Ishikawa (cell line): ENCODE results near the gene SLC28A1.

Experiments
- CREB1 ChIP-seq: IDR thresholded peaks from 2 replicates; pipeline ENCODE4 v1.6.1; 2012; ENCODE audit warnings: low read depth
- EGR1 ChIP-seq: IDR thresholded peaks from 2 replicates; pipeline ENCODE4 v1.6.1; 2012
- EP300 ChIP-seq: IDR thresholded peaks from 2 replicates; pipeline ENCODE4 v1.6.1; 2012; ENCODE audit warnings: borderline replicate concordance
- MAX ChIP-seq: IDR thresholded peaks from 2 replicates; pipeline ENCODE4 v1.6.1; 2012
- RAD21 ChIP-seq: IDR thresholded peaks from 2 replicates; pipeline ENCODE4 v1.6.1; 2012; ENCODE audit warnings: low read depth
- REST ChIP-seq: IDR thresholded peaks from 2 replicates; pipeline ENCODE4 v1.6.1; 2012; ENCODE audit warnings: low read depth, mild to moderate bottlenecking
- TAF1 ChIP-seq: IDR thresholded peaks from 2 replicates; pipeline ENCODE4 v1.6.1; 2012; ENCODE audit warnings: low read depth, mild to moderate bottlenecking
- YY1 ChIP-seq: IDR thresholded peaks from 2 replicates; pipeline ENCODE4 v1.6.1; 2012; ENCODE audit warnings: low read depth
- TF ChIP-seq, protein P1 (sequence below): IDR thresholded peaks from 2 replicates; pipeline ENCODE4 v1.6.1; 2012

DNA sequence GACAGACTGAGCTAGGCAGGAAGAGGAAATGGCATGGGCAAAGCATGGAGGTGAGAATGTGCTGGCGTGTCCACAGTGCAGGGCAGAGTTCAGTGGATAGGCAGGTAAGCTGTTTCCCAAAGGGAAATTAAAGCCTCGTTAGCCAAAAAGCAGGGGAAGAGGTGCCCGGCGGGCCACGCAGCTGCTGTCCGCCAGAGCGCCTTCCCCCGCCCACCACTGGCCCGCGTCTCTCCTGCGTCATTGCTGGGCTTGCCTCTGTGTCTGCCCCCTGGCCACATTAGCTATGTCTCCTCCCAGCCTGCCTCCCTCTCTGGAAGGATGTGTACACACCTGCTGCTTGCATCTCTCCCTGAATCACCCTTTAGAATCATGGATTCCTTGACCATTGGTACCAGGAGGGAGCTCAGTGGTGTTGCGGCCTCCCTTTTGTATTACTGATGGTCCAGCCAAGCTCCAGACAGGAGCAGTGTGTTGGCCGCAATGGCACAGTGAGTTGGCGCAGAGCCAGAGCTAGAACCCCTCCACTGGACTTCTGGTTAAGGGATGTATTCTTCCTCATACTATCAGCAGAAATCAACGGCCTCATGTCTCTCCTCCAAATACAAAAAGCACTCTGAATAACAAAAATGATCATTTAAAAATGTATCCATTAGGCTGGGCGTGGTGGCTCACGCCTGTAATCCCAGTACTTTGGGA, 26.6 kb downstream of the SLC28A1 start:
- TF ChIP-seq TAF1 (no peak), MAX (no peak), EP300 (no peak), REST (no peak), YY1 (no peak), RAD21 (no peak), EGR1 (no peak), CREB1 (no peak)
- TF ChIP-seq, protein P1, sequence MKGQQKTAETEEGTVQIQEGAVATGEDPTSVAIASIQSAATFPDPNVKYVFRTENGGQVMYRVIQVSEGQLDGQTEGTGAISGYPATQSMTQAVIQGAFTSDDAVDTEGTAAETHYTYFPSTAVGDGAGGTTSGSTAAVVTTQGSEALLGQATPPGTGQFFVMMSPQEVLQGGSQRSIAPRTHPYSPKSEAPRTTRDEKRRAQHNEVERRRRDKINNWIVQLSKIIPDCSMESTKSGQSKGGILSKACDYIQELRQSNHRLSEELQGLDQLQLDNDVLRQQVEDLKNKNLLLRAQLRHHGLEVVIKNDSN, result no peak
